Hair follicular keratinocyte (primary cell): ENCODE measurements around the gene OPRM1. TPM values are rescaled to one million over a fixed set of nuclear protein-coding genes. Genes with fewer than 3 reads are reported as not detected.

Experiments
- total RNA-seq: library from RNA; depleted of rRNA; stranded (reverse); fragments of >200 nt; gene quantifications from 2 replicates; pipeline ENCODE4 v1.2.3, GENCODE V29; 2015

Gene OPRM1
- total RNA-seq = not detected in 2 replicates

GRCh38 chr6:154039231-154039842, at the start of gene OPRM1:
TSS of gene OPRM1 (plus strand) at chr6:154039240. CDS start at chr6:154039545, 305 bp downstream.

